Activated T-helper 9 cell treated with anti-CD3 and anti-CD28 coated beads, Interleukin-2, amount 50 U/mL, for 16 hours (primary cell): ENCODE measurements around the gene PGAP3.

Source experiments
- DNase-seq: peaks from one replicate; pipeline ENCODE4 v3.0.0-alpha.2; 2020; ENCODE audit warnings: low read depth

The PGAP3 gene

DNA sequence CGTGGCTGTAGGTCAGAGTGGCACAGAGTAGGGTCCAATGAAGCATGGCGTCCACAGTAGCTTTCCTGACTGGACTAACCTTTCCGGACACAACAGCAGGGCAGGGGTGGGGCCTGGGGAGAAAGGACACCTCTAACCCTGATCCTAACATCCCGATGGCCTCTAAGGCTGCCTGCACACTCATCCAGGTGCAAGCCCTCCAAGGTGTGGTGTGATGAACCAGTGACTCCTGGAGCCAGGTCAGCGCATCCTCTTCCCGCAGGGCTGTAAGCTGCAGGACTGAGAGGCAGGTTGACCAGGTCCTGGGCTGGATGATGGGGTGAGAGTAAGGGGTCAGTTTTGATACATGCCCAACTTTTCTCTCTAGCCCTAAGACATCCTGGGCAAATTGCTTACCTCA, 8.9 kb upstream of the PGAP3 start:
- no peak for DNase-seq

DNA sequence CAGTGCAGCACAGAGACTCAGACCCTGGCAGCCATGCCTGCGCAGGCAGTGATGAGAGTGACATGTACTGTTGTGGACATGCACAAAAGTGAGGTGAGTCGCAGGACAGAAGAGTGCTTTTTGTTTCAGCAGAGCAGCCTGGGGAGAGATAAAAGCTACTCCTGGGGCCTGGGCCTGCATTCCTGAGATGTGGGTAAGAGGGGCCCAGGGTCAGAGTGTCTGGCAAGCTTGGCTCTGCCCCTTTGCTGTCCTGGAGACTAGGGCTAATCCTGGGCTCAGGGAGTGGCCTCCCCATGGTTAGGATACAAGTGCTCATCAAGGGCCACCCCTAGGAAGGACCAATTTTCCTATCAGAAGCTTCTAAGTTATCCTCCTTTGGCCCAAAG, 7.2 kb upstream of the PGAP3 start:
- no peak for DNase-seq

DNA sequence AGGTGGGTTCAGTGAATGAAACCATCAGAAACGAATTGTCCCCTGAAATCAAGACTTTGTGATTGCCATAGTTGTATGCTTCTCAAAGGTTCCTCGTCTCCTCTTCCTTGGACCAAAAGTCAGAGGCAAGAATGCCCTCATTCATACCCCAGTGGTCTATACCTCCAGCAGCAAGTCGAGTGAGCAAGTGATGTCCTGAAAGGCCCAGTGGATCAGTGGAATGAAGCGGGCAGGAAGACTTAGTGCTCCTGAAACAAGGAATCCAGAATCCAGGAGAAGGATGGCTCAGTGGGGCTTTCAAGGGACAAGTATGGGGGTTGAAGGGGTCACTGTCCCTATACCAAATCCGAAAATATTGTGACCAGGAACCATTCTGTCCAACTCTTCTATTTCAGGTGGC, 6.7 kb upstream of the PGAP3 start:
- no peak for DNase-seq

DNA sequence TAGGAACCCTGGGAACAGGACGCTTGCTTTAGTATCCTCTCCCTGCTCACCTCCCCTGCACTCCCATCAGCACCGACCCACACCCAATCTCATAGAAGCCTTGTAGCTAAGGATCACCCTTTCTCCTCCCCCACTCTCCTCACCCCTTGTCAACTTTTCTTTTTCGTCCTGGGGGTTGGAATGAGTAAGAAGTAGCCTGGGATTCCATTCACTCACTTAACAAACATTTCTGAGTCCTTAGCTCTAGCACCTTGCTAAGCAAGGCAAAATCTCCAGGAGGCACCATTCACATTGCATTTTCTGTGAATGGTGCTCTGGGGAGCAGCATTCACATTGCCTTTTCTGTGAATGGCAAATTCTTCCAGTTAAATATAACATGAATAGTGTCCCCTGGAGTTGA, 1.1 kb upstream of the PGAP3 start:
- DNase-seq: no peak

DNA sequence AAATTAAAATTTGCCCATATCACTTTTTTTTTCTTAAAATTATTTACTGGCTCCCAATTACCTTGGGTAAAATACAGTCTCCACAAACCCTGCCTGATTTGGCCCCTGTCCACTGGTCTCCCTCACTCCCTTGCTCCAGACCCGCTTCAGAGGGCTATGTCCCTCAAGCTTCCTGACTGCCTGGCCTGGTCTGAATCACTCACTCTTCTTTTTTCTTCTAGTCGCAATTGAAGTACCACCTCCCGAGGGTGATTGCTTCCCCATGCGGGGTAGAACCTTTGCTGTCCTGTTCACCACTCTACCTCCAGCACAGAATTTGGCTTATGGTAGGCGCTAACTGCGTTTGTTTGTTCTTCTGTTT, 598 bp upstream of the PGAP3 start:
- no peak for DNase-seq

DNA sequence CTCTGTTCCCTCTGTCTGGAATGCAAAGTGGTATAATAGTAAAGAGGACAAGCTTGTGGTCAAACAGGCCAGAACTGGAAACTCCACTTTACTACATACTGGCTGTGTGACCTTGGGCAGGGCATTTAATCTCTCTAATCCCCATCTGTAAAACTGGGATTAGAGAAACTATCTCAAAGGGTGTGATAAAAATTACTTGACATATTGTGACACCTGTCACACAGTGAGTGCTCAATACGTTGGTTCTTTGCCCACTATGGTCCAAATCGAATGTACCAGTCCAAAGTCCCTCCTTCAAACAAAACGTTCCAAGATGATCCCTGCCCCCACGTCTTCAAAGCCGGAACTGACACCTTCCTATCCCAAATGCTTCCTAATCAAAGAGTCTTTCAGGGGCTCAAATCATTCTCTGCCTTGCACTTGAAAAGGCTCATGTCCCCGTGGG, 734 bp downstream of the PGAP3 start:
- DNase-seq: no peak

DNA sequence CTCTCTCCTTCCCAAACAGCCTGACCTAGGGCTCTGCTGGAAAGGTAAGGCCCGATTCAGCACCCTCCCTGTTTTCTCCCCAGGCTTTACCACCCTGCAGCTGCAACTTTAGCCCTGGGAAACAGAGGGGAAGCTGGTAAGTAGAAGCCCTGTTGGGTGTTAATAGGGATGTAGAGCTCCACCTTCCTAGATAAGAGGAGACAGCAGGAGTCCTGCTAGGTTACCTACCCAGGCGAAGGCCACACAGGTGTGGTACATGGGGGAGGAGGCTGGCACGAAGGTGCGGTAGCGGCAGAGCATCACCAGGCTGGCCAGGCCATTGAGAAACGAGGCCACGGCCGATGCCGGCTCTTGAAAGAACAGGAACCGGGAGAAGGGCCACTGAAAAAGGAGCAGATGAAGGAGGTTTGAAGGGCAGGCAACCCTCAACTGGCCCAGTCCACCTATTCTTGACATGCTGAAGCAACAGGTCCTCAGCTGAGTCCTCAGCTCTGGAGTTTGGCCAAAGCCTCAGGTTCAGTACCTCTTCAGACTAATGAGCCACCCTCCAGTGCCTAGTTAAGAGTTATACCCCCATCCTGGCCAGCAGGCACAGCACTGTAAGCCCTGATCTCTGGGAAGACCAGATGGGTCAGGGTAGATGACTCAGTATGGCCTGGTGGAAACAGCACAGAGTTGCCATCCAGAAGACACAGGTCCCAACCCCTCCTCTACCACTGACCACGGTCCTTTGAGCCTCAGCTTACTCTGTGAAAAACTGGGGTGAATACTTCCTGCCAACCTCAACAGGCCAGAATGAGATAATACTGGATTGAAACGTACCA, 3.3 kb downstream of the PGAP3 start:
- DNase-seq: no peak

DNA sequence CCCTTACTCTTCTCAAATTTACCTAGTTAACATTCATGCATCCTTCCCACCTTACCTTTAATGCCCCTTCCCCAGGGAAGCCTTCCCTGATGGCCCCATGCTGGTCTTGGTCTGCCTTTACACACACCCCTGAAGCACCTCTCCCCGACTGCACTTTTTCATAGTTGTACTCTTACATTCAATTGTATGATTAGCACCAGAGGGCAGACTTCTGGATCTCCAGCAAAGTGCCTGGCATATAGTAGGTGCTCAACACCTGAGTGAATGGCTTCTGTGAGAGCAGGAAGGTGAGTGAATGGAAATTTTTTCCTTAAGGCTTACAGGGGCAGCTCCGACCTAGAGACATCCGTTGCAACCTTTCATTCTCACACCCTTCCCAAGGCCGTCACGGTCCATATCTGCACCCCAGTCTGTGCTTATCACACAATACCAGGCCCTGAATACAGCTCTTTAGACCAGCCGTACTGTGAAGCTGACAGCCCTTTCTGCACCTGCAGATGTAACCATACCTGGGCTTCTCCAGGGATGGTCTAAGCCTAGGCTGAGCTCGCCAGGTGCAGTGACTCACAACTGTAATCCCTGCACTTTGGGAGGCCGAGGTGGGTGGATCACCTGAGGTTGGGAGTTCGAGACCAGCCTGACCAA, 4.4 kb downstream of the PGAP3 start:
- DNase-seq: no peak

DNA sequence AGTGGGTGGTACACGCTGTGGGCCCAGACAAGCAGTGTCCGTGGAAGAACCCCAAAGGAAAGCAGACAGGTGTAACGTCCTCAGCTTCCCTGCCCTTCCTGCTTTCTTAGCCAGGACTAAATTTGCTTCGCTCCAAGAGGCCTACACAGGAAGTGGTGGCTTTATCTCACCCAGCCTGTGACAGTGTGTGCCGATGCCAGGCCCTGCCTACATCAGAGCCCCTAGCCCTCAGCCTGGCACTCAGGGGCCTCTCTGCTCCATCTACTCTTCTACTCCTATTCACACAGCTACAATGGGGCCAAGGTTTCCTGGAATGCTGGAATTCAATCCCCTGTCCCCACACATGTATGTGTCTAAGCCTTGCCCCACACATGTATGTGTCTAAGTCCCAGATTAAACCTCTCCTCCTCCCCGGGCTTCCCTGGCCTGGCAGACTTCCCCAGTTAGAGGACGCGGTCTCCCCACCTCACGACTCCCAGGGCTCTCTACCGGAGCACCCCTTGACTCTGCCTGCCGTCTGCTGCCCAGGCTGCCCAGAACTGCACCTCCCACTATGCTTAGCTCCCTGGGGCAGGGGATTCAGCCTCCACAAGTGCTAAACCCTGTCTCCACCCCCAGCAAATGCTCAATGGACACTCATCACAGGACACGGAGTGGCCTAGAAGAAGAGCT, 8.2 kb downstream of the PGAP3 start:
- DNase-seq: no peak

DNA sequence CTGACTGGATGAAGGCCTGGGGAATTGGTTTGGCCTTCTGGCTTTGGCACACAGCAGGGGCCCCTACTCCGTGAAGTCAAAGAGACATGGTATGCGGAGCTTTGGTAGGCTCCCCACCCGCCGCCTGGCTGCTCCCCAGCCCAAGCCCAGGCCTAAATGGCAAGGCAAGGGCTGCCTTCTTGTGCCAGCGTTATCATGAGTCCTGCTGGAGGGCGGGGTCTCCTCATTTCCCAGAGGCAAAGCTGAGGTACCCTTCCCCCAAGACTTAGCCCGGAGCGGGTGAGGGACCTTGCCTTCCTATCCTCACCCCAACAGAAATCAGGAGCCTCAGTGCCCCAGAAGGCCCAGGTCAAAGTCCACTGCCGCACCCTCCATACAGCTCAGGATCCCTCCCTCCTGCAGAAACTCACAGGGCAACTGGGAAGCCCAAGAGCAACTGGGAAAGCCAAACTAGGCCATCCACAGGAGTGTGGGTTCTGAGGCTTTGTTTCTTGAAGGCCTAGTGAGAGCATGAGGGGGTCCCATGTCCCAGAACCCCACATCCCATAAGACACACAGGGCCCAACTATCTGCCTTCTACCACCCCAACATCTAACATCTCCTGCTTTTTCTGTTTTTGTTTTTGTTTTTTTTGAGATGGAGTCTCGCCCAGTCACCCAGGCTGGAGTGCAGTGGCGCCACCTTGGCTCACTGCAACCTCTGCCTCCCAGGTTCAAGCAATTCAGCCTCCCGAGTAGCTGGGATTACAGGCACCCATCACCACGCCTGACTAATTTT, 9.3 kb downstream of the PGAP3 start:
- DNase-seq: no peak

DNA sequence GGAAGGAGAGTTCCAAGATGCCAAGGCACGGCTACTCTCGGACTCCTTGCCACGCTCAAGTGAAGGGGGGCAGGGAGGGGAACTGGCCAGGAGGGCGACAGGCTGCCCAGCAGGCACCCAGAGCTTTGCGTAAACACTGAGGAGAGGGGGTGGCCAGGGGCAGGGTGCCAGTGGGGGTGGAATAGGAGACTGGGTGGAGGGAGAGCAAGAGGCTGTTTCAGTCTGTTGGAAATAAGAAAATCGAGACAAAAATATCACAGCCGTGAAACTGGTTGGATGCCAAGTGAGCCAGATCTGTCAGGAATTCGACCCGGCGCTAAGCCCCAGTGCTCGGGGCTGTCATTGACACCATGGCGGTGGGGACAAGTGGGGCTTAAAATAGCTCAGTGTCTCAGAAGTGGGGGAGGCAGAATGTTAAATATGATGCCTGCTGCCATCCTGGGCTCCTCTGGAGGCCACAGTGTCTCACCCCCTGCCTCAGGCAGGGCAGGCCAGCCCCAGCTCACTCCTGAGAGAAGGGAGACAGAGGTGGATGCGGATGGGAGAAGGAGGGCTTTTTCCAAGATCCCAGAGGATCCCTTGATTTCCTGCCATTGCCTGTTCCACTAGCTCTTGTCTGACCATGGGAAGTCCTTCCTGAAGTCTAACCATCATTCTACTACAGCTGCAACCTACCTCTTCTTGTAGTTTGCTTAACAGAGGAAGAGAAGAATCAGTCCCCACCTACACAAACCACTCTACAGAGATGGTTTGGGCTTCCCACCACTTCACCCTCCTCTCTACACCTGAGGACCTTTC, 10.1 kb downstream of the PGAP3 start:
- no peak for DNase-seq

DNA sequence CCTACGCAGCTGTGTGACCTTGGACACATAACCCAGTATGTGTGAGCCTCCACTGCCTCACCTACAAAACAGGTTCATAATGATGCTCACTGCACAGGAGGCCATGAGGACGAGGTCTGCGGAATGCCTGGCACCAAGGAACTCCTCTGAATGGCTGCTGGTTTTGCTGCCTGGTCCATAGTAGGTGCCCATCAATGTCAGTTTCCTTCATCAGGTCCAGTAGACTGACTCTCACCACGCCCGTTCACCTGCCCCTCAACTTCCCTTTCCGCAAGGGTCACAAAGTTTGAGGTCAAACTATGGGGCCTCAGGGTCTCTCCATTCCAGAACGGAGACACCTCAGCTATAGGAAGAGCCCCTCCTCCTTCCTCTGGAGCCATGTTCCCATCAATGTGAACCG, 10.8 kb downstream of the PGAP3 start:
- DNase-seq: no peak

DNA sequence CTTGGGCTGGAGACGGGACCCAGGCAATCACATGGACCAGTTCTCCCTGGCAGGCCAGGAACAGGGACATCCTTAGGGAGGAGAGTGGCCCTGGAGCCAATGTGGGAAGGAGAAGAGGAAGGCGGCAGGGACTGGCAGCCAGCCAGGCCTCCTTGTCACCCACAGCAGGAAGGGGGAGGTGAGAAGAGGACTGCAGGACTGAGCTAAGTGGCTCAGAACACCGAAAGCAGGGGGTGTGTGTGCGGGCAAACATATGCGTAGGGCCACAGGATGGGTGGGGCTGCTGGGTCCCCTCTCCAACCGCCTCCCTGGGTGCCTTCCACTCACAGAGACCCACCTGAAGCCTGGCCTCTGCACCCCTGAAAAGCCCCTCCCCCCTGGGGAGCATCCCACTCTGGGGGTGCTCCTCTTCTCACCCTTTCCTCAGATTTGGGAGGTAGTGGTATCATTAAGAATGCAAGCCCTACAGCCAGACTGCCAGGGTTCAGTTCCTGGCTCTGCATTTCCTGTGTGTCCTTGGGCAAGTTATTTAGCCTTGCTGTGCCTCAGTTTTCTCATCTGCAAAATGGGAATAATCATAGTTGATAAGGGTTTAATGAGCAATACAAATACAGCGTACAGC, 11.5 kb downstream of the PGAP3 start:
- DNase-seq: peak; percentile 13

DNA sequence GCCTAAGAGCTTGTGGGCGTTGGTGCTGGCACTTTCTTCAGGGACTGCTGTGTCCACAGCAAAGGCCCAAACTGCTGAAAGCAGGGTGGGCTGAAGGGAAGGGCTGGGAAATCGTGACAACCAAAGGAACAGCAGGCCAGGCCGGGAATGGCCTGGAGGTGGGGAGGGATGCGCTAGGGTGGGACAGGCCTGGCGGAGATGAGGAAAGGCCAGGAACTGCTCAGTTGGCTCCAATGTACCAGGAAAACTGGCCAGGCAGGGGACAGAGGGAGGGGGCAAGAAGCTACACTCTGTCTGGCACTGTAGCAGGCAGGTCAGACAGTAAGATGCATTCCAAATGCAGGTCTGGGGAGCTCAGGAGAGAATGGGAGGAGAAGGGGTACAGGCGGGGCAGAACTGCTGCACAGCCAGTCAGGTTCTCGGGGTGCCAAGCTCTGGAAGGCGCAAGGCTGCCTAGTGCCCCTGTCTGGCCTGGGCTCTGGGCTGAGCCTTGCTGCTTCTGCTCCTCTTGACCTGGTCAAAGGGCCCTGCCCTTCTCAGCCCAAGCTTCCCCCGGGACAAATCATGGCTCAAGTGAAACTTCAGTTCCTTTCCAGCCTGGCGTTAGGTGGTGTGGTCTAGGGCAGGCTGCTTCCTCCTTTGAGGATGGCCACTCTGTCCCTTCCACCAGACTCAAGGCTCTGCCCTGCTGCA, 12.3 kb downstream of the PGAP3 start:
- DNase-seq: no peak

DNA sequence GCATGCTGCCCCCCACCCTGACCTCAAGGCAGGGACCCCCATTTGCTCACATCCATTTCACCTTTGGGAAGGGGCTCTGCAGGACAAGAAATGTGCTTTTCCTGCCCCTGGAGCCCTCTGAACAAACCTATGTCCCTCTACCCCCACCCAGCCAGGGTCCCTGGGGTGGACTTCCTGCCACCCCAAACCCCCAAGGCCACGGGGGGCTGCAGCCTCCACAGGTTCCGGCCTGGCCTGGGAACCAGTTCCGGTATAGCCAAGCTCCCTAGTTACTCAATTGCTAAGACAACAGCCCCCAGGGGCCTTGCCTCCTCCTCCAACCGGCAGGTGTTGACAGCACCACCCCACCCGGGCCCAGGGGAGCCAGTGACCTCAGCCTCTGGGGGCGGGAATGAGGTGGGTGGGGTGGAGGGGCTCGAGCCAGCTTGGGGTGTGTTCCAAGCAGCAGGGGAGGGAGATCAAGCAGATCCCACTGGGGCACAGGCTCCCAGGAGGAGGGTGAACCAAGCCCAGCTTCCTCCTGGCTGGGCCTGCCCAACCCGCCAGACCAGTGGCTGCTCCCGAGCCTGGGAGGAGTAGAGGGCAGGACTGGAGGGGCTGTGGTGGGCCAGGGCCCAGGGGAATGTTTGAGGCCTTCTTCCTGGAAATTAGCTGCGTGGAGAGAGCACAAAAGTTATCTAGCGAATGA, 13.0 kb downstream of the PGAP3 start:
- DNase-seq: no peak

DNA sequence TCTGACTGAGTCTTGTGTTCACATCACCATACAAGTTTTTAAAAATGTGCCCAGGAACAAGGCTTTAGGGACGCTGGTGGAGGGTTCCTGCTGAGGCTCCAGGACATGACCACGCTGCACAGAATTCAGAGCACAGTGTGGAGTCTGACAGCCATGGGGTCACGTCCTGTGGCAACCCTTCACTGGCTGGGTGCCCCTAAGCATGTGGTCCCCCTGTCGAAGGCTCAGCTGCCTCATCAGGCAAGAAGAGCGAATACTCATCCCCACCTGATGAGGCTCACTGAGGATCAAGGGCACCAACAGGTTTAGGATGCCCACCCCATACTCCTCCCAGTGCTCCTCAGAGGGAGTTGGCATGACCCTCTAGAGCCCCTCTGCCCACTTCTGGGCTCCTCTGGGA, 13.7 kb downstream of the PGAP3 start:
- no peak for DNase-seq

DNA sequence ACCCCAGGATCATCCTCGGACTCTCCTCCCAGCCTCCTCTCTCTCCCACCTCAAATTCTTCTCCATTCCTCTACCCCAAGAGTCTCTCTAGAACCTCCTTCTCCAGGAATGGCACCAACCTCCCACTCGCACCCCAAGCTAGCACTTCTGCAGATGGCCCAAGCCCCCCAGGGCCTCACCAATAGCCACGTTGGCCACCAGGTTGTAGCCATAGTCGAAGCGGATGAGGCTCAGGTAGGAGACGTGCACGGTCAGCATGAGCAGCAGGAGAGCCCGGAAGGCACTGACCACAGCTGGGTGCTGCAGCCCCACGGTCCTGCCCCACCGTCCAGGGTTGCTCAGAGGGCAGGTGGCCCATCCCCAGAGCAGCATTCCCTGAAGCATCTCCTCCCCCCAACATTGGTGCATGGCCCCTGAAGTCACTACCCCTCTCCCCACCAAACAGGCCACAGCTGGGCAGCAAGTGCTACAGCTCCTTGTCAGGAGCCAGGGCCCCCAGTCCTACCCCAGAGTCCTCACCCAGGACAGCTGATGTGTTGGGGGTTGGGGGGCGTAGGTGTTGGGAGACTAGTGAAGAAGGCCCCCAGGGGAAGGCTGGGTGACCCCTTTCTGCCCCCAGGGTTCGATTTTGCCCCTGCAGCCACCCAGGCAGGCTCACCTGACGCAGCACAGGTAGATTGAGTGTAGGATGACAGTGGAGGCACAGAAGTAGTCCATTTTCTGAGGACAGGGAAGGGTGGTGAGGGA, 14.3 kb downstream of the PGAP3 start:
- DNase-seq: no peak

DNA sequence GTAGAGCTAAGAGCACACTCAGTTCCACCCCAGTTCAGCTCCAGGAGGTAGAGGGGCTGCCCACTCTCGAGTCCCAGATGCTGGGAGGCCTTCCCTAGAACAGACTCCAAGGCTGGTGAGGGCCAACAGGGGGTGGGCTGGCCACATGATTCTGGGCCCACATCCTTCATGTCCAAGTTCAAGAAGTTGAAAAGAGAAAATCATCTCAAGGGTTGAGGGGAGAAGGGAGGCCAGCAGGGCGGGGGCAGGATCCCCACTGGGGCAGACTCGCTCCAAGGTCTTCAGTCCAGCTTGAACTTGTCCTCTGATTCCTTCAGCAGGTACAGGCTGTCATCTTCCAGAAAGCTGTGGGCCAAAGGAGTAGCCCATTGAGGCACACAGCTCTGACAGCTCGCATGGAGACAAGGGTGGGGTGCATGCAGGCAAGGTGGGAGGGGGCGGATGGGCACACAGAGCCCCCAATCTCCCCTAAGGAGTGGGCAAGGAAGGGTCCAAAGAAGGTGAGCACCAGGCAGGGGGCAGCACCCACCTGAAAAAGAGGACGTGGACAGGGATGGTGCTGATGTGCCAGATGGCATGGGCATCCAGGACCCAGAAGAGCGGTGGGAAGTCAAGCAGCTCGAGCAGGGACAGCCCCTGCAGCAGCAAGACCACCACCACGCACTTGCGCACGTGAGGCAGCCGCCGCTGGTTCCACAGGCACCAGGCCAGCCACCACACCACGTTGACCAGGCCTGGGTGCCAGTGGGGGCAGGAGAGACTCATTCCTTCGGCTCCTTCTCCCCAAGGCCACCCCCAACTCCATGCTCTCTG, 15.1 kb downstream of the PGAP3 start:
- no peak for DNase-seq
